Neural progenitor cell (in vitro differentiated cells): ENCODE measurements around the gene AIPL1. TPM values are rescaled to one million over a fixed set of nuclear protein-coding genes. Genes with fewer than 3 reads are reported as not detected.

Source experiments
- DNase-seq: peaks from one replicate; pipeline ENCODE4 v3.0.0-alpha.2; 2016; ENCODE audit warnings: low spot score
- H2AFZ ChIP-seq: fragments of 200-600 bp; sonication (generic); replicated peaks from 2 replicates; pipeline ENCODE4 v1.6.1; 2016; ENCODE audit warnings: antibody characterized with exemption
- H3F3A ChIP-seq: fragments of 200-600 bp; sonication (generic); 2 replicates; pipeline ENCODE4 v1.6.1; 2016; ENCODE audit warnings: antibody characterized with exemption, low read depth
- H3K27ac ChIP-seq: fragments of 200-600 bp; sonication (generic); 2 replicates; pipeline ENCODE4 v1.5.1; 2016; ENCODE audit warnings: mild to moderate bottlenecking
- H3K27me3 ChIP-seq: fragments of 200-600 bp; sonication (generic); 2 replicates; pipeline ENCODE4 v1.6.1; 2016; ENCODE audit warnings: mild to moderate bottlenecking, moderate library complexity
- H3K36me3 ChIP-seq: fragments of 200-600 bp; sonication (generic); 2 replicates; pipeline ENCODE4 v1.5.1; 2016
- H3K4me1 ChIP-seq: fragments of 200-600 bp; sonication (generic); 2 replicates; pipeline ENCODE4 v1.6.1; 2016; ENCODE audit warnings: mixed run types
- H3K4me2 ChIP-seq: fragments of 200-600 bp; sonication (generic); 2 replicates; pipeline ENCODE4 v1.6.1; 2016
- H3K4me3 ChIP-seq: fragments of 200-600 bp; sonication (generic); 2 replicates; pipeline ENCODE4 v1.5.1; 2016
- H3K79me2 ChIP-seq: fragments of 200-600 bp; sonication (generic); 2 replicates; pipeline ENCODE4 v1.6.1; 2016; ENCODE audit warnings: low read depth
- H3K9ac ChIP-seq: fragments of 200-600 bp; sonication (generic); 2 replicates; pipeline ENCODE4 v1.6.1; 2016
- H3K9me3 ChIP-seq: fragments of 200-600 bp; sonication (generic); 2 replicates; pipeline ENCODE4 v1.5.1; 2016; ENCODE audit warnings: low read depth
- H4K20me1 ChIP-seq: fragments of 200-600 bp; sonication (generic); 2 replicates; pipeline ENCODE4 v1.6.1; 2016; ENCODE audit warnings: low read depth
- H3K27ac Mint-ChIP-seq: 3 replicates; pipeline ENCODE4 v1.8.0; 2021; ENCODE audit warnings: mixed read lengths
- H3K27me3 Mint-ChIP-seq: 2 replicates; pipeline ENCODE4 v1.8.0; 2022; ENCODE audit warnings: low read depth, mild to moderate bottlenecking, inconsistent platforms, moderate library complexity, mixed read lengths; ENCODE audit not compliant: insufficient read depth
- H3K36me3 Mint-ChIP-seq: 3 replicates; pipeline ENCODE4 v1.8.0; 2021; ENCODE audit warnings: mixed read lengths
- H3K4me1 Mint-ChIP-seq: 3 replicates; pipeline ENCODE4 v1.8.0; 2021; ENCODE audit warnings: mixed read lengths
- H3K4me3 Mint-ChIP-seq: 3 replicates; pipeline ENCODE4 v1.8.0; 2021; ENCODE audit warnings: mild to moderate bottlenecking, moderate library complexity, mixed read lengths
- H3K9me3 Mint-ChIP-seq: 3 replicates; pipeline ENCODE4 v1.8.0; 2020; ENCODE audit warnings: mixed read lengths
- EZH2 ChIP-seq: fragments of 200-600 bp; sonication (generic); IDR thresholded peaks from 2 replicates; pipeline ENCODE4 v1.6.1; 2017; ENCODE audit warnings: antibody characterized with exemption, mild to moderate bottlenecking, moderate library complexity
- EZH2phosphoT487 ChIP-seq: fragments of 200-600 bp; sonication (generic); IDR thresholded peaks from 2 replicates; pipeline ENCODE4 v1.6.1; 2017; ENCODE audit warnings: antibody characterized with exemption
- total RNA-seq: library from RNA; depleted of rRNA; stranded (reverse); fragments of >200 nt; gene quantifications from 2 replicates; pipeline ENCODE4 v1.2.3, GENCODE V29; 2015; ENCODE audit warnings: low replicate concordance
- TF ChIP-seq, protein P1 (sequence below): fragments of 200-600 bp; sonication (generic); IDR thresholded peaks from 2 replicates; pipeline ENCODE4 v1.5.1; 2017; ENCODE audit warnings: antibody characterized with exemption, mild to moderate bottlenecking

The AIPL1 gene
- total RNA-seq, 1 donor from 2014 or later, result 0.37 TPM

DNA sequence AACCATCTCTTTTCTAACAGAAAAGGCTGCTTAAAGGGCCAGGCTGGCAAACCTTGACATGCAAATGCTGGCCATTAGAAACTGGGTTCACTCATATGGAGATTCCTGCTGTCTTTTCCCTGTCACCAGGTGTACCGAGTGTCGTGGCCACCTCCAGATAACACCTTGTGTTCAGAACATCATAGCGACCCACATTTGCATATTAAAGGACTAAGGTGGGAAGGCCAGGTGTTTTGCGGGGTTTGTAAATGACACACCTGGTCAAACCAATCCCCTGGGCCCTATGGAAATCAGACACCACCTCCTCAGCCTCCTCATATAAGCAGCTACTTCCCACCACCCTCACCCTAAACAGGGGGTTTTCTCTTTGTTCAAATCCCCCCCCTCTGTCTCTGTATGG lies 2.5 kb upstream of the AIPL1 start:
- peaks cover 6% of the 10 kb centered on the region for H3K9me3 Mint-ChIP-seq
- H3K4me1 Mint-ChIP-seq, result peaks cover 57% of the 10 kb centered on the region
- no peak overlapping the region for H3K4me3 Mint-ChIP-seq
- H3K27me3 Mint-ChIP-seq, result peaks cover 10% of the 10 kb centered on the region
- Histone ChIP-seq H3K27me3 (no peaks in the 10 kb centered on the region), H3K4me2 (no peak overlapping the region), H3F3A (peaks cover 29% of the 10 kb centered on the region), H3K9me3 (no peaks in the 10 kb centered on the region), H3K9ac (no peak overlapping the region), H3K4me1 (peaks cover 37% of the 10 kb centered on the region), H2AFZ (no peak overlapping the region), H3K4me3 (no peak overlapping the region), H3K36me3 (no peaks in the 10 kb centered on the region), H4K20me1 (no peaks in the 10 kb centered on the region), H3K27ac (no peak overlapping the region), H3K79me2 (no peaks in the 10 kb centered on the region)
- H3K27ac Mint-ChIP-seq, result no peak overlapping the region
- H3K36me3 Mint-ChIP-seq, result peaks cover 3% of the 10 kb centered on the region
- TF ChIP-seq, protein P1, sequence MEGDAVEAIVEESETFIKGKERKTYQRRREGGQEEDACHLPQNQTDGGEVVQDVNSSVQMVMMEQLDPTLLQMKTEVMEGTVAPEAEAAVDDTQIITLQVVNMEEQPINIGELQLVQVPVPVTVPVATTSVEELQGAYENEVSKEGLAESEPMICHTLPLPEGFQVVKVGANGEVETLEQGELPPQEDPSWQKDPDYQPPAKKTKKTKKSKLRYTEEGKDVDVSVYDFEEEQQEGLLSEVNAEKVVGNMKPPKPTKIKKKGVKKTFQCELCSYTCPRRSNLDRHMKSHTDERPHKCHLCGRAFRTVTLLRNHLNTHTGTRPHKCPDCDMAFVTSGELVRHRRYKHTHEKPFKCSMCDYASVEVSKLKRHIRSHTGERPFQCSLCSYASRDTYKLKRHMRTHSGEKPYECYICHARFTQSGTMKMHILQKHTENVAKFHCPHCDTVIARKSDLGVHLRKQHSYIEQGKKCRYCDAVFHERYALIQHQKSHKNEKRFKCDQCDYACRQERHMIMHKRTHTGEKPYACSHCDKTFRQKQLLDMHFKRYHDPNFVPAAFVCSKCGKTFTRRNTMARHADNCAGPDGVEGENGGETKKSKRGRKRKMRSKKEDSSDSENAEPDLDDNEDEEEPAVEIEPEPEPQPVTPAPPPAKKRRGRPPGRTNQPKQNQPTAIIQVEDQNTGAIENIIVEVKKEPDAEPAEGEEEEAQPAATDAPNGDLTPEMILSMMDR, result no peak
- TF ChIP-seq EZH2 (no peak), EZH2phosphoT487 (no peak)
- DNase-seq, result no peak

DNA sequence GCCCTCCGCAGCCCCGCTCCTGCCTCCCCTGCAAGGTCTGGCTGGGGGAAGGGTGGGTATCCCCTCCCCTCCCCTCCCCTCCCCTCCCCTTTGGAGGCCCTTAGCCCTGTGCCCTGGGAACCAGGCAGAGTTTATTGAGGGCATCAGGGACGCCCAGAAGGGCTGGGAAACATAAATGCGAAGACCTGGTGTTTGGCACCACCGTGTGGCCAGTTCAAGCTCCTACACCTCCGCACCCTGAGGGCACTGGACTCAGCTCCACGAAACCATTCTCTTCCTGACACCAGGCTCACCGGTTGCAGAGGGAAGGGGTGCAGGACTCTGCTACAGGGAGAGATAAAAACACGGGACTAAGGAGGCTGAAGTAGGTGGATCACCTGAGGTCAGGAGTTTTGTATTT lies 1.0 kb upstream of the AIPL1 start:
- H3K27ac ChIP-seq, result no peak overlapping the region

DNA sequence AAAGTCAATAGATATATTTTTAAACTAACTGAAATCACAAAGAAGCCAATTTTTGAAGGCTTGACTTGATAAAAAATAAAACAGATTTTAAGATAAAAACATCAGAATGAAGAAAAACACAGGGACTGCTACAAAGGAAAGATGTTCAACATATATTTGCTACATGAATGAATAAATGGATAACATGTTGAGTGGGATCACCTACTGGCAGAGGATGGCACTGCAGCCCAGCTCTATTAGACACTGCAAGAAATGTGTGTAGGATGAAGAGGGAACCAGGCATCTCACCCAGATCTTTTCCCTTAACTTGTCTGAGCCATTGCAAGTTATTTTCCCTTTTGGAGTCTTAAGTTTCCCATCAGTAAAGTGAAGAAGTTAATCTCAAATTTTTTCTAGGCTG lies 4.2 kb downstream of the AIPL1 start:
- Histone ChIP-seq H3K27ac (no peak overlapping the region), H2AFZ (no peak overlapping the region), H3K79me2 (no peaks in the 10 kb centered on the region), H3K4me1 (peaks cover 24% of the 10 kb centered on the region), H3K9me3 (peaks cover 12% of the 10 kb centered on the region), H3F3A (peaks cover 17% of the 10 kb centered on the region), H3K4me3 (no peak overlapping the region), H3K27me3 (no peaks in the 10 kb centered on the region), H3K9ac (no peak overlapping the region), H3K4me2 (no peak overlapping the region), H4K20me1 (no peaks in the 10 kb centered on the region), H3K36me3 (no peaks in the 10 kb centered on the region)
- Mint-ChIP-seq H3K4me1 (peaks cover 33% of the 10 kb centered on the region), H3K27ac (no peak overlapping the region), H3K36me3 (peaks cover 6% of the 10 kb centered on the region), H3K9me3 (peaks cover 14% of the 10 kb centered on the region), H3K4me3 (no peak overlapping the region), H3K27me3 (peaks cover 22% of the 10 kb centered on the region)
- DNase-seq, result no peak
- no peak for TF ChIP-seq EZH2phosphoT487
- TF ChIP-seq, protein P1, result peak; percentile 43

More for the DNA sequence above, 1.0 kb upstream of the AIPL1 start:
- Mint-ChIP-seq H3K9me3 (peaks cover 8% of the 10 kb centered on the region), H3K4me3 (no peak overlapping the region), H3K27me3 (peaks cover 17% of the 10 kb centered on the region), H3K36me3 (peaks cover 4% of the 10 kb centered on the region), H3K27ac (peak overlapping the region; percentile 72), H3K4me1 (peaks cover 49% of the 10 kb centered on the region)
- Histone ChIP-seq H3F3A (peaks cover 25% of the 10 kb centered on the region), H3K79me2 (no peaks in the 10 kb centered on the region), H4K20me1 (no peaks in the 10 kb centered on the region), H3K36me3 (no peaks in the 10 kb centered on the region), H2AFZ (peak overlapping the region; percentile 79), H3K9me3 (peaks cover 6% of the 10 kb centered on the region), H3K4me1 (peaks cover 34% of the 10 kb centered on the region), H3K4me2 (no peak overlapping the region), H3K9ac (no peak overlapping the region), H3K27me3 (no peaks in the 10 kb centered on the region), H3K4me3 (no peak overlapping the region)
- peak; percentile 86 for DNase-seq
- TF ChIP-seq EZH2, result no peak
- TF ChIP-seq, protein P1, result peak; percentile 84
